Measurements from ENCODE around the gene AMIGO2. TPM values are rescaled to one million over a fixed set of nuclear protein-coding genes. Genes with fewer than 3 reads are reported as not detected.
"Not testable (repeated sequence)": the region's sequence is repeated elsewhere in the genome, so short reads cannot be mapped to it uniquely, and the experiment has no call there.

Gene AMIGO2, protein sequence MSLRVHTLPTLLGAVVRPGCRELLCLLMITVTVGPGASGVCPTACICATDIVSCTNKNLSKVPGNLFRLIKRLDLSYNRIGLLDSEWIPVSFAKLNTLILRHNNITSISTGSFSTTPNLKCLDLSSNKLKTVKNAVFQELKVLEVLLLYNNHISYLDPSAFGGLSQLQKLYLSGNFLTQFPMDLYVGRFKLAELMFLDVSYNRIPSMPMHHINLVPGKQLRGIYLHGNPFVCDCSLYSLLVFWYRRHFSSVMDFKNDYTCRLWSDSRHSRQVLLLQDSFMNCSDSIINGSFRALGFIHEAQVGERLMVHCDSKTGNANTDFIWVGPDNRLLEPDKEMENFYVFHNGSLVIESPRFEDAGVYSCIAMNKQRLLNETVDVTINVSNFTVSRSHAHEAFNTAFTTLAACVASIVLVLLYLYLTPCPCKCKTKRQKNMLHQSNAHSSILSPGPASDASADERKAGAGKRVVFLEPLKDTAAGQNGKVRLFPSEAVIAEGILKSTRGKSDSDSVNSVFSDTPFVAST
- 0.40 and 1.5 TPM in 2 replicates for total RNA-seq

DNA sequence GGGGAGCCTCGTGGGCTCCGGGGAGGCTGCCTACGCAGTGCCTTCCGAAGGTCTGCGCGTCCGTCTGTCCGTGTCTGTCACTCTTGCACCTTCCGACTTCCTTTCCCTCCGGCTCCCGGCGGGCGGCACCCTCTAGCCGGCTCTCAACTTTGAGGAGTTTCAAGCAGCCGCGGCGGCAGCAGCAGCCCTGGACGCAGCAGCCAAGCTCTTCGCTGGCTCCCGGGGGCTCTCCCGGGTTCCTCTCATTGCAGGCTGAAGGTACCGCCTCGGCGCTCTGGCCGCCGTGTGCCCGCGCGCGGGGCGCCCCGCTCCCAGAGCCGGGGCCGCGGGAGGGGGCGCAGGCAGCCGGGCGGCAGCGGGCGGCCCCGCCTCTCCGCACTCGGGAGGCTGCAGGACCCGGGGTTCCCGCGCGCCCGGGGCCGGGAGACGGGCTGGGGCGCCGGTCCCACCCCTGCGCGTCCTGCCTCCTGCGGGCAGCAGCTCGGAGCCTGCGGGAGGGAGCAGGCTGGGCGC lies at the start of gene AMIGO2, which contains the start of gene PCED1B:
TSS of gene AMIGO2 (minus strand) at position 492 of the 513 bp plus-strand sequence. CDS start 957 bp downstream, outside the sequence.
TSS of gene PCED1B (plus strand) at position 154 of the 513 bp plus-strand sequence. CDS start 155,443 bp downstream, outside the sequence.
- peak; percentile 46 to 80 for DNase-seq (ENCODE audit: low read depth in 2 of 2)

DNA sequence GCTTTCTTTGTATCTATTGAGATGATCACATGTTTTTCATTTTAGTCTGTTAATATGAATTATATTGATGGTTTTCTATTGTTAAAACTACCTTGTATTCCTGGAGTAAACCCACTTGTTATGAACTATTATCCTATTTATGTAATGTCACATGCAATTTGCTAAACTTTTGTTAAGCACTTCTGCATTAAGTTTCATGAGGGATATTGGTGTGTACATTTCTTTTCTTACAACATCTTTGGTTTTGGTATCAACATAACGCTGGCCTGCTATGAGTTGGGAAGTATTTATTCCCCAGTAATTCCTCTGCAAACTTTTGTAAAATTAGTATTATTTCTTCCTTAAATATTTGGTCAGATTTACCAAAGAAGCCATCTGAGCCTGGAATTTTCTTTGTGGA lies 46.5 kb upstream of the AMIGO2 start:
- no peak for DNase-seq (ENCODE audit: low read depth in 2 of 2)

DNA sequence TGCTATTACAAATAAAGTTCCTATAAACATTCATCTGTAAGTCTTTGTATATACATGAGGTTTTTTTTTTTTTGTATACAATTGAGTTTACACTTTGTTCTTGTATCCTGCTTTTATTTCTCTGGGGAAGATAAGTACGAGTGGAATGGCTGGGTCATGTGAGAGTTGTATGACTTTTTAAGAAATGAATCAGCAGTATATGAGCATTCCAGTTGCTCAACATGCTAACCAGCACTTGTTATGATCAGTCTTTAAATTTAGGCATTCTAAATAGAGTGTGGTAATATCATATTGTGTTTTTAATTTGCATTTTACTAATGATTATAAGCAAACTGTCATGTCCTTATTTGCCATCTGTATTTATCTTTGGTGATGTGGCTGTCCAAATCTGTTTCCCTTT lies 44.7 kb upstream of the AMIGO2 start:
- no peak for DNase-seq (ENCODE audit: low read depth in 2 of 2)

DNA sequence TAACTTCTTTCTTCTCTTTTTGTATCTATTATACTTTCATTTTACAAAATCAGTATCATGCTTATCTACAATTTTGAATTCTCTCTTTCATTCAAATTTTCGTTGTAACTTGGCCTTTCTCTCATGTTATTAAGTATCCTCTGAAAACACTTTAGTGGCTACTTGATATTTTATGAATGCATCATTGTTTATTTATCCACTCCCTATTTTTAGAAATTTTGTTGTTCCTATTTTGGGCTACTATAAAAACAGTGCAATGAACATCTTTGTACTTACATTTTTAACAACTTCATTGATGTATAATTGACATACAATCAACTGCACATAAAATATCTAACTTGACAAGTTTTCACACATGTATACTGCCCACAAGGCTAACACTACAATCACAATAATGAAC lies 44.0 kb upstream of the AMIGO2 start:
- no peak for DNase-seq (ENCODE audit: low read depth in 2 of 2)

DNA sequence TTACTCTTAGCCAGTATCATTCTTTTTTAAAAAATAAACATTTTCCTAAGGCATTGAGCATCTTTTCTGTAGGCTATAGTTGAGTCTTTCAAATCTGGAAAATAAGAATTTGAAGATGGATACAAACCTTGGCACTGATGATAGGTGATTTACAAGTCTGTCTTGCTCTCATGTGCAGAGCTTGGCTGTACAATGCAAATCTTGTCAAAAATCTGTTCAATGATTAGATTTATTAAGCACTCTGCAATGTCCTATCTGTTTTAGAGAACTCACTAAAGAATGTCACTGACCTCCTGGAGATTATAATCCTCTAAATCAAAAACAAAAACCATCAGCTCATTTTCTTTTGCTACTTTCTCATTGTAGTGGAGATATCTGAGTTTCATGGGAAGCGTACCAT lies 42.8 kb upstream of the AMIGO2 start:
- DNase-seq (ENCODE audit: low read depth in 2 of 2), result no peak

DNA sequence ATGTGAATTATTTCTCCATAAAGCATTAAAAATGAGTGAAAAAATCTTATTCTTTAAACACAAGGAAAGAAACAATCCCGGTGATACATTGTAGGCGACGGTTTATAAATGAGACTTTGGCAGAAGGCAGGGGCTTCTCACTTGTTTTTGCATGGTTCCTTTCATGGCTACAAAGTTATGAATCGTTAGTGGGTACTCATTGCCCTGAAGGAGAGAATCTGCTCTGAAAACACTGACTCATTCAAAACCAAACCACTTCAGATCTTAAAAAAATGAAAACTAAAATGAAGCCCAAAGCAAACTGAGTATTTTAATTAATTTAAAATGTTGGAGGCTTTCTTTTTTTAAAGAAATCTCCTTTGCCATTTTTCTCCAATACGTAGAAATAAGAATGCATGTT lies 41.4 kb upstream of the AMIGO2 start:
- DNase-seq (ENCODE audit: low read depth in 2 of 2), result no peak

DNA sequence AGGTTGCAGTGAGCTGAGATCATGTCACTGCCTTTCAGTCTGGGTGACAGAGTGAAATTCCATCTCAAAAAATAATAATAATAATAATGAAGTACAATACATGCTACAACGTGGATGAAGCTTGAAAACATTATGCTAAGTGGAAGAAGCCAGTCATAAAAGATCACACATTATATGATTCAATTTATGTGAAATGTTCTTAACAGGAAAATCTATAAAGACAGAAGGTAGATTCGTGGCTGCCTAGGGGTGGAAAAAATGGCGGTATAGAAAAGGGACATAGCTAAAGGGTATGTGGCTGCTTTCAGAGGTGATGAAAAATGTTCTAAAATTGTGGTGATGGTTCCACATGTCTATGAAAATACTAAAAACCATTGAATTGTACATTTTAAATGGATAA lies 41.0 kb upstream of the AMIGO2 start:
- DNase-seq (ENCODE audit: low read depth in 2 of 2), result no peak

DNA sequence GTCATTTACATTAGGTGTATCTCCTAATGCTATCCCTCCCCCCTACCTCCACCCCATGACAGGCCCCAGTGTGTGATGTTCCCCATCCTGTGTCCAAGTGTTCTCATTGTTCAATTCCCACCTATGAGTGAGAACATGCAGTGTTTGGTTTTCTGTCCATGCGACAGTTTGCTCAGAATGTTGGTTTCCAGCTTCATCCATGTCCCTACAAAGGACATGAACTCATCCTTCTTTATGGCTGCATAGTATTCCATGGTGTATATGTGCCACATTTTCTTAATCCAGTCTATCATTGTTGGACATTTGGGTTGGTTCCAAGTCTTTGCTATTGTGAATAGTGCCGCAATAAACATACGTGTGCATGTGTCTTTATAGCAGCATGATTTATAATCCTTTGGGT lies 37.5 kb upstream of the AMIGO2 start:
- not testable (repeated sequence) for DNase-seq (ENCODE audit: low read depth in 2 of 2)

DNA sequence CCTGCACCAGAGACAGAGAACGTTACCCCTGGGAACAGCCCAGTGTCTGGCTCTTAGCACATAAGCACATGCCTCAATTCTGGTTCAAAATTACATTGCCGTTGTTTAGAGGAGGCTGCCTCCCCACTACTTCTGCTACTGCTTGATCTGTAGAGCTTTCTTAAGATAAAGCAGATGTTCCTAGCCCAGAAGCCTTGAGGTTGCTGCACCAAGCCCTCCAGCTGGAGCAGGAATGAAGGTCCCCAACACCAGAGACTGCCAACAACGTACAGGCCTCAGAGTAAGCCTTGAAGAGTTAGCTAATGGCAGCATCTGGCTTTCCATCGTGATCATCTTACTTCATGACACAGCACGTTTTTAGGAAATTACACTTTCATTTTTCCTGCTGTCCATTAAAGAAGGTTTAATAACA lies 34.7 kb upstream of the AMIGO2 start:
- no peak for DNase-seq (ENCODE audit: low read depth in 2 of 2)

DNA sequence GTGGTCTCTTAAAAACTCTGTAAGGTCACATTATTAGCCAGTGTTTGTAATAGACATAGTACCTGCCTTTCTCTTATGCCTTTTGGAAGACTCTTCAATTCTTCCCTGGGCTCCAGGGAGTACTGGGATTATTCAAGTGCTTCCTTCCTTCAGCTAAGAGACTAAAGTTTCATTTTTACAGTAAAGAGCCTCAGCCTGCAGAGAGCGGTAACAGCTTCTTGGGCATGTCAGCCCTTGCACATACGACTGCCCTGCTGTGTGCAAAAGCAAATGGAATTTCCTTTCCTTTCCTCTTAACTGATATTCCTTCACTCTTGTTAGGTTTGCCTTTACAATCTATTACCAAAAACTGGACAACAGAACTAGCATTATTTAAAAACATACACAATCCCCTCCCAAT lies 32.9 kb upstream of the AMIGO2 start:
- no peak for DNase-seq (ENCODE audit: low read depth in 2 of 2)

DNA sequence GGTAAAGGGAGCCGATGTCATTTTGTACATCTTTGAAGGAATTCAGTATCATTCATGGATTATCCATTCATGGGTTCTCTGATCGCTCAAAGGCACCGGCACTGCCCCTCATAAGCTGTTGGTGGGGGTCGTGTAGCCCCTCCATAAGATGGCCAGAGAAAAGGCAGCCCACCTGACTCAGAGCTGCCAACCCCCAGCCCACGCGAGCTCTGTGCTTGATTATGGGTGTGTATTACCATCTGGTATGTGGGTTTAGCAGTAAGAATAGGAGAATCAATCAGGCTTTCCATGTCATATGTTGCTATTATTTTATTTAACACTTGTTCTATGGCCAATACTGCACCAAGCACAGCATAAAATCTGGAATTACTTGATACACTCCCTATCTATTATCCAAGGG lies 32.1 kb upstream of the AMIGO2 start:
- DNase-seq (ENCODE audit: low read depth in 2 of 2), result no peak

DNA sequence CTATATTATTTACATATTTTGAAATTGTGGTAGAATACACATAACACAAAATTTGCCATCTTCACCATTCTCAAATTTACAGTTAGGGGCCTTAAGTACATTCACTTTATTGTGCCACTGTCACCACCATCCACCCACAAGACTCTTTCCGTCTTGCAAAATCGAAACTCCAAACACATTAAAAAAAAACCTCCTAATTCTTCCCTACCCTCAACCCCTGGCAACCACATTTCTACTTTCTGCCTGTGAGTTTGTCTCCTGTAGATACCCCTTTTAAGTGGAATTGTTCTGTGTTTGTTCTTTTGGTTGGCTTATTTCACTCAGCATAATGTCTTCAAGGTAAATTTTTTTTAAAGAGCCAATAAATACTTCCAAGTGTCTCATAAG lies 31.6 kb upstream of the AMIGO2 start:
- no peak for DNase-seq (ENCODE audit: low read depth in 2 of 2)

DNA sequence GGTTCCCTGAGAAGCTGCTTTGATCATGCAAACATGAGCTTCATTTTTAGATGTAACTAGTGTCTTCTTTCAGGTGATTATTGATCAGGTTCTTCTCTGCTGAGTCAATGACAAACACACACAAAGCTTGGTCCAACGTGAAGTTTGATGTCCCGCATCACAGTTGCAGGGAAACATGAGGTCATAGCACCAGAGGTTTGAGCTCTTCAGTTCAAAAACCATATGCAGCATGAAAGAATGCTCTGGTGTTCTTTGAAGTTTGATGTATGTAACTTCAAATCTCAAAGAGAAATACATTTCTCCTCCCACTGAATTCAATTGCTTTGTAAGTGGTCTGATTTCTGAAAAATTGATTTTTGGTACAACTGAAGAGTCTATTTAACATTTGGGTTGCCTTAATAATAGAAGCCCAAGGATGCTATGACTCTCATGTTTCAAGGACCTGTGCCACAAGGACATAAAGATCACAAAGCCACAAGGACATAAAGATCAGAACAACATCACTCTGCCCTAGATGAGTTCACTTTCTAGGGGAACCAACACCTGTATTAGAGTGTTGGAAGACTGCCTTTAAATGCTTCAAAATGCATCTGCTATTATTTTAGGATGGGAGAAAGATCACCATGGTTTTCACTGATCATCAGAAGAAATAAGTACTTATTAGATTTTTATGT lies 31.1 kb upstream of the AMIGO2 start:
- DNase-seq (ENCODE audit: low read depth in 2 of 2), result no peak

DNA sequence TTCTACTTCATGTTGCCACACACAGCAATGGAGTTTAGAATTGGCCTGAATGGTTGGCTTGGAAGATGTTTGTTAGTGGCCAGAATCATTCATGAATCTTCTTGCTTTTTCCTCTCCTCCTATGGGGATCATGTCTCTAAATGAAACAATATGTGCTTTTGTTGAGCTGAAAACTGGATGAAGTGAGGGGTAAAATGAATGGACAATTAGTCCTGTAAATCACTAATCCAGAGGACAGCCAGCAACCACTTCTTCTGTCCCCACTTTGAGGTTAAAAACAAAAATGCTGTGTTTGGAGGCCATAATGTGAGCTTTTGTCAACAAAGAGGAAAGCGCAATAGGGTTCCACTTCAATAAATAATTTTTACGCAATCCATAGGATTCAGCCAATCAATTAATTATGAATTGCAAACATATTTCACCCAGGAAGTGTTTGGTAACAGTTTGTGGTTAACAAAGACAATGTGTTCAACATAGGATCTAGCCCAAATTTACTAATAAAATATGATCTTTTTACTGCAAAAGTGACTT lies 30.3 kb upstream of the AMIGO2 start:
- no peak for DNase-seq (ENCODE audit: low read depth in 2 of 2)

DNA sequence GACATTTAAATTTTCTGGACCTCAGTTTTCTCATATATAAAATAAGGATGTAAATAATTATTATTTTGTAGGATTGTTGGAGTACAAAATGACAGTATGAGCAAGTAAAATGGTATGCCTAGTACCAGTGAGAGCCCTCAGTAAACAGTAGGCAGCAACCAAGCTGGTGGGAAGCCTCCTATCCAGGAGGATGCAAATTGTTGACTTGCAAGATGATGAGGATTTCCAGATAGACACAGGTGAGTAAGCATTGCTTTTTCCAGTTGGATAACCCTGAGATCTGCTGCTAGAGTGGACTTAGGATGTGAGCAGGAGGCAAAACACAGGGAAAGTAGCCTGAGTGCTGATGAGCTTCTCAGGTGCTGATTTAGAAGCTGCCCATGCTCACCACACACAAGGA lies 28.2 kb upstream of the AMIGO2 start:
- no peak for DNase-seq (ENCODE audit: low read depth in 2 of 2)

DNA sequence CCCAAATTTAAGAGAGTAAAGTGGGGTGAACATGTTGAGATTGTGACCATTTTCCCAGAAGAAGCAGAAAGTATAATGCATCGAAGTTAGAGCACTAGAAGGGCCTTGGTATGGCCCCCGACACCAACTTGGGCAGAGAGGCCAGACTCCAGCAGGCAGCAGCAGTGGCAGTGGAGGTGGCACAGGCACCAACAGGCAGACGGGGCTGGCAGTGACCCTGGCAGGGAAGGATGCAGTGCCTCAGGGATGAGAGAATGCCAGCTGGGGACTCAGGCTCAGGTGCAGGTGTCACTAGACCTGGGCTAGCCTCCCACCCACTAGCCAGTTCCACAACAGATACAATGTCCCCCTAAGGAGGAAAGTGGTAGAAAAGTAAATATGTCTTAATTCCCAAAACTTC lies 27.7 kb upstream of the AMIGO2 start:
- DNase-seq (ENCODE audit: low read depth in 2 of 2), result no peak

DNA sequence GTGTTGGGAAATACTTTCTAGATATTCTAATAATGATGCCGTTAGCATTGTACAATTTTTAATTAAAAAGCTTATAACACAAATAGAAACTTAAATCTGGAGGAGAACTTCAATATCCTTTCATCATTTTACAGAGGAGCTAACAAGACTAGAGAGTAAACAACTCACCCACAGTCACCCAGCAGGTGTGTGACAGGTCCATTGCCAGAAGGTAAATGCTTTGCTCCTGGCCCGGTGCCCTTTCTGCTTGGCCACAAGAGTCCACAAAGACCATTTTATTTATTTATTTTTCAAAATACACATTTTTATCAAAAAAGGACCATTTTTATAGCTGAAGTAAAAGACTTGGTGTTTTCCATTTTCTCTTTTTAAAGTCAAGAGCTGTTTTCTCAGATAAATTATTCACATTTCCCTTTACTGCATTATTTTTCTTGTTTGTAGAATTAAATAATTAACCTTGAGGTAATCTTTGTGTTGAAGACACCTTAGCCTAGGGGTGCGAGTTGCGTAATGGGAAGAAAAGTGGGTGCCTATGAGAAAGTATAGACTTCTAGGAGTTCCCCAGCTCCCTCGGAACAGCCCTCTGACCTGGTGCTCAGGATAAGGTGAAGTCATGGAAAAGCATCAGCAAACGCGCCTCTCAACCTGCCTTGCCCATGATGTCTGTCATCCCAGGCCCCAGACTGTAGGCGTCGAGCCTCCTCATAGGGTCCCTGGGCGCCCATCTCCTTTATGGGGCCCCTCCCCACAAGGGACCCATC lies 26.3 kb upstream of the AMIGO2 start:
- no peak for DNase-seq (ENCODE audit: low read depth in 2 of 2)

DNA sequence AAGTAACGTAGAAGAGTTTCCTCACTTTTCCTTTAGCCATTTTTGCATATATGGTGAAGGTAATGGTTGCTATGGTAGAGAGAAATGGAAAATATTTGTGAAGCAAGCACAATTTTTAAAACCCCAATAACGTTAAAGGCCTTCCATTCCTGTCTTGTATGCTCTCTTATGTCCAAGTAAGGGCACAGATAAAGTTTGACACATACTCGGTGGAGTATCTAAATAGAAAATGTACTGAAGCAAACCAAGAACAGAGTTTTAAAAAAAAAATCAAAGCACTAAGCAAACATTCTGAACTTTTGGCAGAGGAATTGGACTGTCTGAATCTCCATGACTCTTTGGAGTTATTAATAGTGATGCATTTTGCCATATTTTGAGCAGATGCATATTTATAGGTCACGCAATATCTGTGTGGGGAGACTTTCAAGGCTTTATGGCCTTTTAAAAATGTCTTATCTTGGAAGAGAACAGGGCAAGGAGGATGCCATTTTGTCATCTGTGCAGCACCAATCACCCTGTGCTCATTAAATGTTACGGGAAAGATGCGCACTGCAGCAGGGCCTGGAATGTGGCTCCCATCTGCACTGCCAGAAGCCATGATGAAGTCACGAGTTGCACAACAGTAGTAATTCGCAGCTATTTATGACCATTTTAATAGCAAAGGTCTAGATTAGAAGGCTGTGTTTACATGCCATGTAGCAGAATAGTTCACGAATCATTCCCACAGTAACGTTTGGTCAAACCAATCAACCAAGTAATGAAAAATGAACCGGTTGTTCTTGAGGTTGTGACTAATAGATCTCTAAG lies 23.3 kb upstream of the AMIGO2 start:
- DNase-seq (ENCODE audit: low read depth in 2 of 2), result no peak

DNA sequence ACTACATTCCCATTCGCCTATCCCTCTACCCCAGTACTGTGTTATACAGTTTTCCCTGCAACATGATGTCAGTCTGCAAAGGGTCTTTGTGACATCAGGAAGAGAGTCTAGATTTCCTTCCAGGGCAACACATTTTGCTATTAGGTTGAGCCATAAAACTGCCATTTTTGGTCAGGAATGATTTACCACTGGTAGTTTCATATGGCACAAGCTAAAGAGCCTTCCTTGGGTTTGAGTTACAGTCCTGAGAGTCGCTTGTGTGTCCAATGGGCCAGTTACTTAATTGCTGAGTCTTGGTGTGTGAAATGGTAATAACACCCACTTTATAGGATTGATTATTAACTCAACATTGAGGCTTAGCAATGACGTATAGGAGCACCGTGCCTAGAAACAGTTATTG lies 22.6 kb upstream of the AMIGO2 start:
- no peak for DNase-seq (ENCODE audit: low read depth in 2 of 2)

DNA sequence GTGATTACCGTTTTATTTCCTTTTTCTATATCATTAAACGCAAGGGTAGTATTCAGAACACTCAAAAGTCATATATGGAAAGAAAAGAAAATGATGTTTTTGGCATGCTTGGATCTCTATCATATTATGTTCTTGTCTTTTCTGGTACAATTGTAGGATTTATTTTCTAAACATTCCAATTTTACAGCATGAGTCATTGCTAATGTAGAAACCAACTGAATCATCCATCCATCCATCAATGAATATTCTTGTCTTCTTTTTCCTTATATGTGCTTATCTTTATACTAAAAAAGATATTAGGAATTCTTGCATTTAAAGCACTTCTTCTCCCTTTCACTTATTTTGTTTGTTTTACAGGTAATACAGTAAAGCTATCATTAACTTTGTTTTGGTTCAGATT lies 20.4 kb upstream of the AMIGO2 start:
- no peak for DNase-seq (ENCODE audit: low read depth in 2 of 2)

DNA sequence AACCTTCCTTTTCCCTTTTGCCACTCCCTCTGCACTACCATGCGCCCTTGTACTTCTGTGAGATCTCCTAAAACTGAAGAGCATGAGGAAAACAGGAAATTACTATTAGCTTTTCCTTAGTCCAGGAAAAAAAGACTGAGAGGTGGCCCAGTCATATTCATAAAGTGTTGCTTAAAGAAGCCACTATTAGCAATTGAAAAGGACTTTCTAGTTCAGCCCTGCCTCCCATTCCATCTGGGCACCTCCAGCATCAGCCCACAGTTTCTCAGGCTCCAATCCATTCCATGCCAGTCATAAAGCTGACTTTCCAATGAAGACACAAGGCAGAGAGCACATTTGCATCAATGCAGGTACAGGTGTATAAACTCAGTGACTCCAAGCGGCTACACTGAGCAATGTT lies 19.9 kb upstream of the AMIGO2 start:
- no peak for DNase-seq (ENCODE audit: low read depth in 2 of 2)

Measured in lung microvascular endothelial cell (primary cell).